HUES48 (cell line): Measurements from ENCODE around the gene TAF3.
"Not testable (repeated sequence)": the region's sequence is repeated elsewhere in the genome, so short reads cannot be mapped to it uniquely, and the experiment has no call there.

Experiments used
- H3K27ac ChIP-seq: one replicate; pipeline ENCODE4 v1.7.0; 2013; ENCODE audit warnings: low read depth, low read length, inconsistent platforms
- H3K27me3 ChIP-seq: 2 replicates; pipeline ENCODE4 v1.6.1; 2013; ENCODE audit warnings: mild to moderate bottlenecking, low read length; ENCODE audit not compliant: control insufficient read depth, insufficient read depth
- H3K36me3 ChIP-seq: 2 replicates; pipeline ENCODE4 v1.6.1; 2013; ENCODE audit warnings: low read length; ENCODE audit not compliant: control insufficient read depth, insufficient read depth
- H3K4me1 ChIP-seq: 2 replicates; pipeline ENCODE4 v1.6.1; 2013; ENCODE audit warnings: mild to moderate bottlenecking, low read length; ENCODE audit not compliant: control insufficient read depth, insufficient read depth
- H3K4me3 ChIP-seq: 2 replicates; pipeline ENCODE4 v1.5.1; 2013; ENCODE audit warnings: mild to moderate bottlenecking, low read depth, low read length
- H3K9ac ChIP-seq: 2 replicates; pipeline ENCODE4 v1.6.1; 2013; ENCODE audit warnings: mild to moderate bottlenecking, low read depth, low read length, moderate library complexity
- H3K9me3 ChIP-seq: 2 replicates; pipeline ENCODE4 v1.6.1; 2013; ENCODE audit warnings: low read length; ENCODE audit not compliant: control insufficient read depth, insufficient read depth

The TAF3 gene

DNA sequence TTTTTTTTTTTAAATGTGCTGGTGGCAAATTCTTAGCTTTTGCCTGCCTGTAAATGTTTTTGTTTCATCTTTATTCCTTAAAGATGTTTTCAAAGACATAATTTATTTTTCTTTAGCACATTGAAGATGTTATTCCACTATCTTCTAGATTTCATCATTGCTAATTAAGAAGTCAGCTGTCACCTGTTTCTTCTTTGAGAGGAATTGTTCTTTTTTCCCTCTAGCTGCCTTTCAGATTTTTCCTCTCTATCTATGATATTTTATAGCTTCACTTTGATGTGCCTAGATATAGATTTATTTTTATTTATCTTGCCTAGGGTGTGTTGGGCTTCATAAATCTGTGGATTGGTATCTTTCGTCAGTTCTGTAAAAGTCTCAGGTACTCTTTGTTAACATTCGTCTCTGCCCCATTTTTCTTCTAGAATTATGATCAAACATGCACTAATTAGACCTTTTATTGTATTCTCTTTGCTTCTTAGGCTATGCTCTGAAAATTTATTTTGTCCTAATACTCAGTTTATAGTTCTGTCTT lies 186.2 kb downstream of the TAF3 start:
- no peaks in the 10 kb centered on the region; the same call in 1 of the 2 replicates for H3K9me3 ChIP-seq
- no peak overlapping the region for H3K4me3 ChIP-seq
- H3K27me3 ChIP-seq, result no peaks in the 10 kb centered on the region
- no peaks in the 10 kb centered on the region for H3K4me1 ChIP-seq
- H3K36me3 ChIP-seq, result no peaks in the 10 kb centered on the region
- no peak overlapping the region for H3K27ac ChIP-seq
- no peak overlapping the region for H3K9ac ChIP-seq

DNA sequence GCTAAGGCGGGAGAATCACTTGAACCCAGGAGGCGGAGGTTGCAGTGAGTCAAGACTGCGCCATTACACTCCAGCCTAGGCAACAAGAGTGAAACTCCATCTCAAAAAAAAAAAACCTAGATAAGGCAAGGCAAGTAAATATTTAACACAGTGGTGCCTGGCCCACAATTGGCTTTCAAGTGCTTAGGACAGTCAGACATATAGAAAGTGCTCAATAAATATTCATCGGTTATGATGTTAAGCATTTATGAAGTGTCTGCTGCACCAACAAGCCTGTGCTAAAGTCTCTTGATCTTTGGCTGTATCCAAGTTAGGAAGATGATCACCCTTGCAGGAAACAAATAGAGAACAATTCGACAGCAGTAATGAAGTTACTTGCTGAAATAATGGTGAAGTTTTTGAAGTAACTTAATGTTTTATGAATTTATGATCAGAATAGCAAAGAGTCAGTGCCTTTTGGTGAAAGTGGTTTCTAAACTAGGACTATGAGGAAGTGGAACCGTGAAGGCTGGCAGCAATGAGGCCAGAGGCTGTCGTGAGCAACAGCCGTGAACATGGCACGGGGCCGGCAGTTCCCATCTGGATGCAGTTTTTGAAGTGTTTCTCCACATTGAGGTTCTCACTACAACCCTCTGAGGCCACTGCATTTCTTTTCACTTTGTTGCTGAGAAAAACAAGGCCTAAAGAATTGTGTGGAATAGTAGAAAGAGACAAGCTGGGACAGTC lies 188.1 kb downstream of the TAF3 start:
- Histone ChIP-seq H3K27me3 (no peaks in the 10 kb centered on the region), H3K9ac (no peak overlapping the region), H3K27ac (no peak overlapping the region), H3K9me3 (no peaks in the 10 kb centered on the region; the same call in 1 of the 2 replicates), H3K4me3 (no peak overlapping the region), H3K36me3 (peaks cover 4% of the 10 kb centered on the region; the same call in 1 of the 2 replicates), H3K4me1 (no peaks in the 10 kb centered on the region)

DNA sequence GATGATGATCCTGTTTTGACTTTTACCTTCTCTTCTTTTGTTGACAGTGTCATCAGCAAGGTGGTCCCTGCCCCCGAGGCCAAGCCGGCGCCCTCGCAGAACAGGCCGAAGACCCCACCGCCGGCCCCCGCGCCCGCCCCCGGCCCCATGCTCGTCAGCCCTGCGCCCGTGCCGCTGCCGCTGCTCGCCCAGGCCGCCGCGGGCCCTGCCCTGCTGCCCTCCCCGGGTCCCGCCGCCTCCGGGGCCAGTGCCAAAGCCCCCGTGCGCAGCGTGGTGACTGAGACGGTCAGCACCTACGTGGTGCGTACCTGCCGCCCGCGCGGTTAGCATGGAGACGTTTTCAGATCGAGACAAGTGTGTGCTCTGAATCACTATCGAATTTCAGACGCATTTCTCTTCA lies 190.7 kb downstream of the TAF3 start:
- peaks cover 4% of the 10 kb centered on the region; the same call in 1 of the 2 replicates for H3K36me3 ChIP-seq

DNA sequence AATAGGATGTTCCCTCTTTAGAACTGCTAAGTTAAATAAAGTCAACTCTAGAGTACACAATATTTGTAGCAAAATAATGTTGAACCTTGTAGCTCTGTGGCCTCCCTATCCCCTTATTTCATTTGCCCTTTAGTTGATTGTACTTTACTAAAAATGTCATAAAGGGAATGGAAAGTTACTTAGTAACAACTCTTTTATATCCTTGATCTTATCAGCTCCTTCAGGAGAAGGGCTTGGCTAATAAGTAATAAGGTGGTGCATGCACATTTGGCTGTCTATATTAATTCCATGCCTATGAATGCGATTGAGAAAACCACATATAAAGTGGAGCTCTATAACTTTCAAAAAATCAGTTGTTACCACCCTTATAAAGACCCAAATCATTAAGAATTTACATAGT lies 194.7 kb downstream of the TAF3 start:
- peaks cover 9% of the 10 kb centered on the region for H3K36me3 ChIP-seq
- H3K27me3 ChIP-seq, result no peaks in the 10 kb centered on the region
- H3K4me3 ChIP-seq, result no peak overlapping the region
- H3K9ac ChIP-seq, result no peak overlapping the region
- H3K27ac ChIP-seq, result no peak overlapping the region
- no peaks in the 10 kb centered on the region for H3K9me3 ChIP-seq
- peaks cover 14% of the 10 kb centered on the region for H3K4me1 ChIP-seq

More for the DNA sequence above, 190.7 kb downstream of the TAF3 start:
- Histone ChIP-seq H3K9ac (no peak overlapping the region), H3K27me3 (no peaks in the 10 kb centered on the region), H3K4me1 (no peaks in the 10 kb centered on the region), H3K9me3 (no peaks in the 10 kb centered on the region), H3K27ac (no peak overlapping the region), H3K4me3 (no peak overlapping the region)

DNA sequence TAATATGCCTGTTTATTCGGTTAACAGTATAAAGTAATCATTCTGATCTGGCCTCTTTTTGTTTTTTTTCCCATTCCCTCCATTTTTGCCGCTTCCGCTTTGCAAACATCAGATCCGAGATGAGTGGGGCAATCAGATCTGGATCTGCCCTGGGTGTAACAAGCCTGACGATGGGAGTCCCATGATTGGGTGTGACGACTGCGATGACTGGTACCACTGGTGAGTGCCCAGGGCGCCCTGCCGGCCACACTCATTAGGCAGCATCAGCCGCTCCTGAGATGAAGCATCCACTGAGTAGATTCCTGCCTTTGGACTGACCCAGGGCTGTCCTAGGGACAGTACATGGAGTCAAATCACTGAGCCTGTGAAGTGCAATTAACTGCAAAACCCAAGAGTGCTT lies 195.3 kb downstream of the TAF3 start:
- Histone ChIP-seq H3K27ac (no peak overlapping the region), H3K4me1 (peaks cover 14% of the 10 kb centered on the region), H3K9ac (no peak overlapping the region), H3K4me3 (no peak overlapping the region), H3K27me3 (no peaks in the 10 kb centered on the region), H3K9me3 (no peaks in the 10 kb centered on the region), H3K36me3 (peaks cover 9% of the 10 kb centered on the region)

DNA sequence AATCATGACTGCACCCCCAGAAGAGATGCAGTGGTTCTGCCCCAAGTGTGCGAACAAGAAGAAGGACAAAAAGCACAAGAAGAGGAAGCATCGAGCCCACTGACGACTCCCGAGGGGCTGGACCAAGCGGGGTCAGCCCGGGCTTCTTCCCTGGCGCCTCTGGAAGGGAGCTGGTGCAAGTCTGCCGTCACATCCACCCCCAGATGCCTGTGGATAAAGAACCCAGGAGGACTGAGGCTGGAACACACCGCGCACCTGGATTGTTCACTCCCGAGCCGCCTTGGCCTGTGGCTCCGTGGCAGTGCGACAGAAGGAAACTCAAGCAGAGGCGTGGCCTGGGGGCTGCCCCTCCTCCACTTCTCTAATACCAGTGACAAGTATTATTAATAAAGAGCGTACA lies 196.3 kb downstream of the TAF3 start:
- no peak overlapping the region for H3K27ac ChIP-seq
- H3K9ac ChIP-seq, result no peak overlapping the region
- H3K27me3 ChIP-seq, result no peaks in the 10 kb centered on the region
- peaks cover 14% of the 10 kb centered on the region for H3K4me1 ChIP-seq
- H3K36me3 ChIP-seq, result peaks cover 9% of the 10 kb centered on the region
- no peaks in the 10 kb centered on the region for H3K9me3 ChIP-seq
- H3K4me3 ChIP-seq, result no peak overlapping the region

DNA sequence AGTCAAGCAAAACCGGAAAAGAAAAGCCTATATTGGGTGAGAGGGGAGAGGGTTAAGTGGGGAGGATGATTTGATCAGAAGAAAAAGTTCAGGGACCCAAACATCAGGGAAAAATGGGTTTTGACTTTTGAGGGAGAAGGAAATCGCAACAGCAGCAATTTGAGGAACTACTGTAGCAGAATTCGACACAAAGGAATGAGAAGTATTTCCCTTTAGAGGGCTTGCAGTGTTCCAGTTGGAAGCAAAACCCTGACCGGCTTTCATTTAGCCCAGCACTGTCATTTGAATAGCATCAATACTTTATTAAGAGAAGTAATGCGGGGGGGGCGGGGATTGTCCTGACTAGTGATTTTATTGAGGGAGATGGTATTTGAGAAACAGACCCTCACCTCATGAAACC lies 199.0 kb downstream of the TAF3 start:
- Histone ChIP-seq H3K36me3 (peaks cover 5% of the 10 kb centered on the region; the same call in 1 of the 2 replicates), H3K4me3 (no peak overlapping the region), H3K27me3 (no peaks in the 10 kb centered on the region), H3K27ac (no peak overlapping the region), H3K9me3 (no peaks in the 10 kb centered on the region), H3K9ac (no peak overlapping the region), H3K4me1 (peaks cover 14% of the 10 kb centered on the region)

DNA sequence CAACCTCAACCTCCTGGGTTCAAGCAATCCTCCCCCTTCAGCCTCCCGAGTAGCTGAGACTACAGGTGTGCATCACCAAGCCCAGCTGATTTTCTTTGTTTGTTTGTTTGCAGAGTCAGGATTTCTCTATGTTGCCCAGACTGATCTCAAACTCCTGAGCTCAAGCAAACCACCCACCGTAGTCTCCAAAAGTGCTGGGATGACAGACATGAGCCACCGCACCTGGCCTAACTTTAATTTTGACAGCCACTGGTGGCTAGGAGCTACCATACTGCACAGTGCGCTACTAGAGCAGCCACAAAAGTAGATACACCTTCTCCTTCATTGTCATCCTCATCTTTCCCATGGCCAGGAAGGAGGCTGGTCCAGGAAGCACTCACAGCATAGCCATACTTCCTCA lies 205.0 kb downstream of the TAF3 start:
- H3K4me3 ChIP-seq, result no peak overlapping the region
- H3K27ac ChIP-seq, result no peak overlapping the region
- H3K9me3 ChIP-seq, result no peaks in the 10 kb centered on the region
- H3K9ac ChIP-seq, result no peak overlapping the region
- 0 out of 2 replicates have a peak, but pooled peaks cover 2% of the 10 kb centered on the region for H3K27me3 ChIP-seq
- no peaks in the 10 kb centered on the region for H3K4me1 ChIP-seq
- H3K36me3 ChIP-seq, result no peaks in the 10 kb centered on the region

DNA sequence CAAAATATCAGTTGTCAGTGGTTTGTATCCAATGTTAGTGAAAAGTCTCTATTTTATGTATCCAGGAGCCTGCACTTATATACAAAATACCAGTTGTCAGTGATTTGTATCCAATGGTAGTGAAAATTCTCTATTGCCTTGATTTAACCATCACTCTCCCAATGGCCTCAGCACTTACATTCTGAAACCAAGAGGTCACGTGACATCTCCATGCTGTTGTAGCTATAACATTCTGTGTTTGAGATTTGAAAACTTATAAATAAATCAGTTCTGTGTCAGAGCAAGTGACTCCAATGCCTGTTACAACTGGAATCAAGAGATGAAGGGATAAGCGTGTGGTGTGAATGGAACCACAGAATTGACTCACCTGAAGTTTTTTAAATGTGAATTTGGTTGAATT lies 205.5 kb downstream of the TAF3 start:
- no peak overlapping the region for H3K27ac ChIP-seq
- H3K9me3 ChIP-seq, result no peaks in the 10 kb centered on the region
- 0 out of 2 replicates have a peak, but pooled peaks cover 2% of the 10 kb centered on the region for H3K27me3 ChIP-seq
- H3K4me3 ChIP-seq, result no peak overlapping the region
- no peaks in the 10 kb centered on the region for H3K4me1 ChIP-seq
- no peaks in the 10 kb centered on the region for H3K36me3 ChIP-seq
- no peak overlapping the region for H3K9ac ChIP-seq

DNA sequence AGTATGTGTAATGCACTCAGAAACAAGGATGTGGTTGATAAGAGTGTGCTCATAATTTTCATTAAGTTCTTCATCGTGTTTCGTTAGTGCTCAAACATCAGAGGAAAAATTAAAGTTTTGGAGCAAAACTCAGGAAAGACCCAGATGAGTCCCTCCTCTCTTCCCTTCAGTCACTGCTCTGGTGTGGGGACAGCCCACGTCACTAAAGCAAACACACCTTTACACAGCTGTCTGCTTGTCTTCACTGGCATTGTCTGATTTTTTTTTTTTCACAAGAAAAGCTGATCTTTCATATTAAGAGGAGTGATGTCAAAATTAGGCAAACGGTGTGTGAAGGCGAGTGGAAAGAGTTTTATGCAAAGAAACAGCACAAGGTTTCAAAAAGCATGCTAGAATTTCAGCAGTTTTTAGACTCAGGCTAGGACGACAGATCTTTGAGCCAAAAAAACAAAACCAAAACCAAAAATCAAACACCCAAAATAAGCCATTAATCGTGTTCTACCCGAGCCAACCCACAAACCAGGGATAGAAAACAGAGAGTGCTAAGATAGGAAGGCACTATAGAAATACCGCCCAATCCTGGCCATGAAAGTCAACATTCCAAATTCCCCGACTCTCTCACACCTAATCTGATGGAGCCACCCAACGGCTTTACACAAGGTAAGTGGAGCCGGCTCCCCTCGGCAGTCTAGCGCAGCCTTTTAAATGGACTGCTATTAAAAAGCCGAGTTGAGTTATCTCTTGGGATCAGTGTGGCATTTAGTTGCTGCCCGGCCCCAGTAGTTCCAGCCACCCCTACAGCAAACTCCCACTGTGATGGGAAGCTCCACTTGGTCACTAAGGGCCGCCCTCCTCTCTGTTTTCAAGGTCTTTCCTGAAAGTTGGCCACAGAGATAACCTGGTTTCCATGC lies 208.3 kb downstream of the TAF3 start:
- Histone ChIP-seq H3K9me3 (no peaks in the 10 kb centered on the region), H3K4me3 (no peak overlapping the region), H3K4me1 (no peaks in the 10 kb centered on the region), H3K27ac (no peak overlapping the region), H3K9ac (no peak overlapping the region), H3K27me3 (peaks cover 16% of the 10 kb centered on the region), H3K36me3 (no peaks in the 10 kb centered on the region)

DNA sequence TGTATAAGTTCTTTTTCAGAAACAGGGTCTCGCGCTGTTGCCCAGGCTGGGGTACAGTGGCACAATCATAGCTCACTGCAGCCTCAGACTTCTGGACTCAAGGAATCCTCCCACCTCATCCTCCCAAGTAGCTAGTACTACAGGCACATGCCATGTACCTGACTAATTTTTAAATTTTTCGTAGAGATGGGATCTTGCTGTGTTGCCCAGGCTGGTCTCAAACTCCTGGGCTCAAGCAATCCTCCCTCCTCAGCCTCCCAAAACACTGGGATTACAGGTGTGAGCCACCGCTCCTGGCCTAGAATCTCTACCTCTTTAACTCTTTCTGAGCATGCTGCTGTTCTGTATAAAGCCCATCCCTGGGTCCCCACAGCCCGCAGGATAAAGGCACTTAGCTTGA lies 212.9 kb downstream of the TAF3 start:
- H3K36me3 ChIP-seq, H3K4me3 ChIP-seq, H3K4me1 ChIP-seq, H3K27ac ChIP-seq, H3K9ac ChIP-seq, H3K9me3 ChIP-seq: not testable (repeated sequence)
- peaks cover 62% of the 10 kb centered on the region for H3K27me3 ChIP-seq
